ENCODE results near the gene SGIP1. TPM values are rescaled to one million over a fixed set of nuclear protein-coding genes. Genes with fewer than 3 reads are reported as not detected.

SGIP1 gene
- total and polyA plus RNA-seq, 2 of the 4 experiments (the other 2 are of a cell fraction), result 27.1 to 42.7 TPM

DNA sequence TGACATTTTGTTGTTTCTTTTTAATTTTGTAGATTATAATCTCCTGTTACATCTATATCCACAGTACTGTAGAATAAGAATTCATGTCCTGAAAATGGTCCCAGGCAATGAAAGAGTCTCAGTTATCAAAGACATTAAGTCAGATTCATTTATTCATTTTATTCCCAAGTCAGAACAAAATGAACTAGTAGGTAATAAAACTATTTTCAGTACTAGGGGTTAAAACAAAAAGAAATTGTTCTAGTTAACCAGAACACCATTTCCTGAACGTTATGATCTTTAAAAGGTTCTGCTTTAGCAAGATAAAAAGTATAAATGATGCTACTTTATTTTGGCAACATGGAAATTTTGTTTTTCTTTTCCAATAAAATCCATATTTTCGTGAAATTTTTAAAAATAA lies 211.5 kb downstream of the SGIP1 start (continued):
- TF ChIP-seq MAZ (IDR thresholded peaks at IDR 0.05; ENCODE audit: borderline replicate concordance, low read depth, low read length), result no peak
- TF ChIP-seq RCOR1 (IDR thresholded peaks at IDR 0.05; ENCODE audit: insufficient replicate concordance, low read length), result no peak

DNA sequence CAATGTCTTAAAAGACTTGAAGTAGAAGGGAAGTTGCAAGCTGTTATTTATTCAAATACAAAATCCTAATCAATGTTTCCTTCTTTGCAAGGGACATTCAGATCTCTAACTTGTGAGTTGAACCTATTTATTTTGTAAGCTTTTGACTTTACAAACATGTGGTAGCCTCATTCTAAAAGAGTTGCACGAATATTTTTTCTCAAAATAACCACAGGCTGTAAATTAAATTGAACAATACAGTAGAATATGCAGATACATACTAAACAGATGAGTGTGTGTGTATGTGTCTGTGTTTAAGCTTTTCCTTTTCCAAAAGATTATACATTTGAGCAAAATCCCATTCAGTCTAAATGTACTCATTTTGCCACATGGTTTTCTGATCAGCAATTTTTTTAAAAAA lies 213.5 kb downstream of the SGIP1 start:
- H4K5ac ChIP-seq (ENCODE audit: low read depth, low read length), result no peak overlapping the region
- H2BK5ac ChIP-seq (ENCODE audit: low read depth, low read length, poor library complexity, severe bottlenecking), result no peak overlapping the region
- BruUV-seq (replicated peaks), result no TSS peak
- no peak overlapping the region for H3K23ac ChIP-seq (ENCODE audit: low read depth, low read length)
- no peak overlapping the region for H2AK5ac ChIP-seq (ENCODE audit: low read depth, low read length)
- dilution Hi-C loops (cut with HindIII; ENCODE audit: low sequenced_read_pairs, unreplicated experiment) (no loop called here), in situ Hi-C loops (cut with MboI; ENCODE audit: low sequenced_read_pairs) (loop anchor here (25.0 kb wide), 1 partner anchor 485 kb away; no protein-coding TSS in a partner anchor), intact Hi-C loops (cut with micrococcal nuclease) (no loop called here)
- no peak overlapping the region for H3K4ac ChIP-seq (ENCODE audit: low read depth, low read length)
- ATAC-seq (ENCODE audit: low read depth) (0 out of 2 replicates have a peak, but pooled peaks have one; percentile 5), DNase-seq (peak; percentile 44)
- H3K36me3 ChIP-seq (ENCODE audit: control insufficient read depth, insufficient read depth, low read length), result peaks cover 4% of the 10 kb centered on the region
- no peaks in the 10 kb centered on the region for H3K9me3 ChIP-seq (ENCODE audit: control insufficient read depth, insufficient read depth, low read length)
- no peak overlapping the region for H2BK15ac ChIP-seq (ENCODE audit: low read depth, low read length)
- H3K79me1 ChIP-seq (ENCODE audit: low read depth in 1 of 2, low read length in 2 of 2), result no peaks in the 10 kb centered on the region
- H3K4me2 ChIP-seq (ENCODE audit: low read depth, low read length), result no peak overlapping the region
- H3K27ac ChIP-seq (ENCODE audit: insufficient read depth, low read length), result no peak overlapping the region
- H3K4me3 ChIP-seq (ENCODE audit: insufficient read depth, low read depth, low read length), result no peak overlapping the region
- H4K20me1 ChIP-seq (ENCODE audit: insufficient read depth, low read length), result no peaks in the 10 kb centered on the region; the same call in 1 of the 2 replicates
- H3K4me1 ChIP-seq (ENCODE audit: control insufficient read depth, insufficient read depth, low read length), result peaks cover 5% of the 10 kb centered on the region
- H3K18ac ChIP-seq (ENCODE audit: low read depth, low read length), result no peak overlapping the region
- H4K91ac ChIP-seq (ENCODE audit: insufficient read depth, low read depth, low read length), result no peak overlapping the region
- H3K9ac ChIP-seq (ENCODE audit: low read depth, low read length), result no peak overlapping the region
- CTCF ChIA-PET, result interaction anchor here (0.6 kb wide), 2 partner anchors 243 to 779 kb away, joined by 3 read pairs; no protein-coding TSS in a partner anchor
- no CpG with 5 or more reads among the region's 1 CpG for WGBS, 2 experiments (ENCODE audit: extremely low coverage in 2 of 2, insufficient read length in 1 of 2)
- no peak overlapping the region for H4K8ac ChIP-seq (ENCODE audit: low read depth in 2 of 2, low read length in 2 of 2)
- no peak overlapping the region for H3K14ac ChIP-seq (replicated peaks; ENCODE audit: low read depth, low read length)
- H2BK120ac ChIP-seq (ENCODE audit: low read depth, low read length), result no peak overlapping the region
- POLR2A ChIA-PET (ENCODE audit: unreplicated experiment), result interaction anchor here (0.6 kb wide), 2 partner anchors 30 to 85 kb away, joined by 3 to 4 read pairs; no protein-coding TSS in a partner anchor
- H2AFZ ChIP-seq (replicated peaks; ENCODE audit: low read length, poor library complexity), result no peak overlapping the region
- no peak overlapping the region for H3K56ac ChIP-seq (ENCODE audit: extremely low read depth, insufficient read depth, low read length)
- H2BK20ac ChIP-seq (ENCODE audit: low read depth, low read length), result no peak overlapping the region
- peaks cover 4% of the 10 kb centered on the region; the same call in 1 of the 2 replicates for H3K9me1 ChIP-seq (ENCODE audit: insufficient read depth, low read length)
- H3K27me3 ChIP-seq (ENCODE audit: control insufficient read depth, insufficient read depth, low read length), result no peaks in the 10 kb centered on the region
- H2AK9ac ChIP-seq (replicated peaks; ENCODE audit: low read depth, low read length, poor library complexity), result no peak overlapping the region
- TF ChIP-seq FOS (IDR thresholded peaks at IDR 0.05; ENCODE audit: low read depth, low read length) (no peak), CHD1 (IDR thresholded peaks at IDR 0.05; ENCODE audit: low read depth, low read length) (no peak), MXI1 (IDR thresholded peaks at IDR 0.05; ENCODE audit: borderline replicate concordance, low read depth, low read length) (no peak), POLR2A (IDR thresholded peaks at IDR 0.05; ENCODE audit: low read depth, low read length) (no peak), BHLHE40 (IDR thresholded peaks at IDR 0.05; ENCODE audit: low read depth, low read length) (no peak), SMC3 (IDR thresholded peaks at IDR 0.05; ENCODE audit: low read depth, low read length) (no peak), RFX5 (IDR thresholded peaks at IDR 0.05; ENCODE audit: low read depth, low read length) (no peak), RCOR1 (IDR thresholded peaks at IDR 0.05; ENCODE audit: insufficient replicate concordance, low read length) (no peak), MAZ (IDR thresholded peaks at IDR 0.05; ENCODE audit: borderline replicate concordance, low read depth, low read length) (no peak), NFE2L2 (IDR thresholded peaks at IDR 0.05; ENCODE audit: low read depth, low read length) (no peak), RAD21 (IDR thresholded peaks at IDR 0.05; ENCODE audit: low read length) (no peak)
- TF ChIP-seq, protein P1, sequence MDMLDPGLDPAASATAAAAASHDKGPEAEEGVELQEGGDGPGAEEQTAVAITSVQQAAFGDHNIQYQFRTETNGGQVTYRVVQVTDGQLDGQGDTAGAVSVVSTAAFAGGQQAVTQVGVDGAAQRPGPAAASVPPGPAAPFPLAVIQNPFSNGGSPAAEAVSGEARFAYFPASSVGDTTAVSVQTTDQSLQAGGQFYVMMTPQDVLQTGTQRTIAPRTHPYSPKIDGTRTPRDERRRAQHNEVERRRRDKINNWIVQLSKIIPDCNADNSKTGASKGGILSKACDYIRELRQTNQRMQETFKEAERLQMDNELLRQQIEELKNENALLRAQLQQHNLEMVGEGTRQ (IDR thresholded peaks at IDR 0.05; ENCODE audit: low read depth, low read length), result no peak
- TF ChIP-seq, protein P2, sequence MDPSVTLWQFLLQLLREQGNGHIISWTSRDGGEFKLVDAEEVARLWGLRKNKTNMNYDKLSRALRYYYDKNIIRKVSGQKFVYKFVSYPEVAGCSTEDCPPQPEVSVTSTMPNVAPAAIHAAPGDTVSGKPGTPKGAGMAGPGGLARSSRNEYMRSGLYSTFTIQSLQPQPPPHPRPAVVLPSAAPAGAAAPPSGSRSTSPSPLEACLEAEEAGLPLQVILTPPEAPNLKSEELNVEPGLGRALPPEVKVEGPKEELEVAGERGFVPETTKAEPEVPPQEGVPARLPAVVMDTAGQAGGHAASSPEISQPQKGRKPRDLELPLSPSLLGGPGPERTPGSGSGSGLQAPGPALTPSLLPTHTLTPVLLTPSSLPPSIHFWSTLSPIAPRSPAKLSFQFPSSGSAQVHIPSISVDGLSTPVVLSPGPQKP (IDR thresholded peaks at IDR 0.05; ENCODE audit: borderline replicate concordance, low read depth, low read length), result no peak
- TF ChIP-seq, protein P3, sequence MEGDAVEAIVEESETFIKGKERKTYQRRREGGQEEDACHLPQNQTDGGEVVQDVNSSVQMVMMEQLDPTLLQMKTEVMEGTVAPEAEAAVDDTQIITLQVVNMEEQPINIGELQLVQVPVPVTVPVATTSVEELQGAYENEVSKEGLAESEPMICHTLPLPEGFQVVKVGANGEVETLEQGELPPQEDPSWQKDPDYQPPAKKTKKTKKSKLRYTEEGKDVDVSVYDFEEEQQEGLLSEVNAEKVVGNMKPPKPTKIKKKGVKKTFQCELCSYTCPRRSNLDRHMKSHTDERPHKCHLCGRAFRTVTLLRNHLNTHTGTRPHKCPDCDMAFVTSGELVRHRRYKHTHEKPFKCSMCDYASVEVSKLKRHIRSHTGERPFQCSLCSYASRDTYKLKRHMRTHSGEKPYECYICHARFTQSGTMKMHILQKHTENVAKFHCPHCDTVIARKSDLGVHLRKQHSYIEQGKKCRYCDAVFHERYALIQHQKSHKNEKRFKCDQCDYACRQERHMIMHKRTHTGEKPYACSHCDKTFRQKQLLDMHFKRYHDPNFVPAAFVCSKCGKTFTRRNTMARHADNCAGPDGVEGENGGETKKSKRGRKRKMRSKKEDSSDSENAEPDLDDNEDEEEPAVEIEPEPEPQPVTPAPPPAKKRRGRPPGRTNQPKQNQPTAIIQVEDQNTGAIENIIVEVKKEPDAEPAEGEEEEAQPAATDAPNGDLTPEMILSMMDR (conservative IDR thresholded peaks at IDR 0.05; ENCODE audit: low read depth, low read length), result no peak

Data from IMR-90 (cell line).